GM12864 (cell line): ENCODE measurements around the gene SULT2B1.
"Not testable (repeated sequence)": the region's sequence is repeated elsewhere in the genome, so short reads cannot be mapped to it uniquely, and the experiment has no call there.

Experiments
- DNase-seq: peaks from one replicate; pipeline ENCODE4 v3.0.0-alpha.2; 2011; ENCODE audit warnings: low read depth
- H3K4me3 ChIP-seq: 2 replicates; pipeline ENCODE4 v1.5.1; 2011; ENCODE audit warnings: mild to moderate bottlenecking, low read depth, low read length, control low read depth
- TF ChIP-seq, protein P1 (sequence below): IDR thresholded peaks from 2 replicates; pipeline ENCODE4 v1.5.1; 2011; ENCODE audit warnings: low read depth, mild to moderate bottlenecking, moderate library complexity, low read length, control low read depth, inconsistent platforms; ENCODE audit errors: missing control alignments

Gene SULT2B1

GRCh38 chr19:48530066-48530720 is 21.8 kb upstream of the SULT2B1 start:
- H3K4me3 ChIP-seq = no peak overlapping the region
- no peak for DNase-seq
- TF ChIP-seq, protein P1, sequence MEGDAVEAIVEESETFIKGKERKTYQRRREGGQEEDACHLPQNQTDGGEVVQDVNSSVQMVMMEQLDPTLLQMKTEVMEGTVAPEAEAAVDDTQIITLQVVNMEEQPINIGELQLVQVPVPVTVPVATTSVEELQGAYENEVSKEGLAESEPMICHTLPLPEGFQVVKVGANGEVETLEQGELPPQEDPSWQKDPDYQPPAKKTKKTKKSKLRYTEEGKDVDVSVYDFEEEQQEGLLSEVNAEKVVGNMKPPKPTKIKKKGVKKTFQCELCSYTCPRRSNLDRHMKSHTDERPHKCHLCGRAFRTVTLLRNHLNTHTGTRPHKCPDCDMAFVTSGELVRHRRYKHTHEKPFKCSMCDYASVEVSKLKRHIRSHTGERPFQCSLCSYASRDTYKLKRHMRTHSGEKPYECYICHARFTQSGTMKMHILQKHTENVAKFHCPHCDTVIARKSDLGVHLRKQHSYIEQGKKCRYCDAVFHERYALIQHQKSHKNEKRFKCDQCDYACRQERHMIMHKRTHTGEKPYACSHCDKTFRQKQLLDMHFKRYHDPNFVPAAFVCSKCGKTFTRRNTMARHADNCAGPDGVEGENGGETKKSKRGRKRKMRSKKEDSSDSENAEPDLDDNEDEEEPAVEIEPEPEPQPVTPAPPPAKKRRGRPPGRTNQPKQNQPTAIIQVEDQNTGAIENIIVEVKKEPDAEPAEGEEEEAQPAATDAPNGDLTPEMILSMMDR = no peak

GRCh38 chr19:48530770-48531169 is 21.2 kb upstream of the SULT2B1 start:
- no peak overlapping the region for H3K4me3 ChIP-seq
- no peak for DNase-seq
- TF ChIP-seq, protein P1 = no peak

- no peak for DNase-seq
- TF ChIP-seq, protein P1 = no peak
- no peak overlapping the region for H3K4me3 ChIP-seq
Measured at GRCh38 chr19:48533770-48534169, 18.2 kb upstream of the SULT2B1 start.

GRCh38 chr19:48537541-48537940 is 14.4 kb upstream of the SULT2B1 start:
- TF ChIP-seq, protein P1 = no peak
- DNase-seq = no peak
- no peak overlapping the region for H3K4me3 ChIP-seq

- not testable (repeated sequence) for H3K4me3 ChIP-seq
Measured at GRCh38 chr19:48538057-48538456, 13.9 kb upstream of the SULT2B1 start.

DNA sequence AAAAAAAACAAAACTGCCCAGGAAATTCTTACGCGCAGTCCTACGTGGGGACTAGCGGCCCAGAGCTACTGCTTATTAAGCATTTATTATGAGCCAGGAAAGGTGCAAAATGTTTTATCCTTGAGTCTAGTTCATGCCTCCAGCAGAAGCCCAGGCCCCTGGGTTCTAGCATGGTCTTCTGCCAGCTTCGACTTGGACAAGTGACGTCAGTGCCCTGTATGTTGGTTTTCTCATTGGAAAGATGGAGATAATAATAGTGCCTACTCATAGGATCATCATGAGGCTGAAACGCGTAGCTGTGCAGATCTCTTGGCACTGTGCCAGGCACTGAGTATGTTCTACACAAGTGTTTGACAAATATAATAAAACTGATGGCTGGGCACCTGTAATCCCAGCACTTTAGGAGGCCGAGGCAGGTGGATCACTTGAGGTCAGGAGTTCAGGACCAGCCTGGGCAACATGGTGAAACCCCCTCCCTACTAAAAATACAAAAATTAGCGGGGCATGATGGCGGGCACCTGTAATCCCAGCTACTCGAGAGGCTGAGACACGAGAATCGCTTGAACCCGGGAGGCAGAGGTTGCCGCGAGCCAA is 12.4 kb upstream of the SULT2B1 start:
- no peak for DNase-seq
- H3K4me3 ChIP-seq = no peak overlapping the region
- TF ChIP-seq, protein P1 = no peak

More at GRCh38 chr19:48538057-48538456, 13.9 kb upstream of the SULT2B1 start:
- not testable (repeated sequence) for DNase-seq

- TF ChIP-seq, protein P1 = no peak
- no peak for DNase-seq
Measured at GRCh38 chr19:48540110-48540509, 11.9 kb upstream of the SULT2B1 start.

More at GRCh38 chr19:48540110-48540509, 11.9 kb upstream of the SULT2B1 start:
- H3K4me3 ChIP-seq = no peak overlapping the region
